Glomerular visceral epithelial cell (primary cell): ENCODE results near the gene AGTRAP.
A peak's percentile ranks its signal among the peaks of the same experiment; 100 is the strongest.

Source experiments
- DNase-seq: peaks from one replicate; pipeline ENCODE4 v3.0.0-alpha.2; 2016; ENCODE audit errors: extremely low spot score

AGTRAP gene, protein sequence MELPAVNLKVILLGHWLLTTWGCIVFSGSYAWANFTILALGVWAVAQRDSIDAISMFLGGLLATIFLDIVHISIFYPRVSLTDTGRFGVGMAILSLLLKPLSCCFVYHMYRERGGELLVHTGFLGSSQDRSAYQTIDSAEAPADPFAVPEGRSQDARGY

DNA sequence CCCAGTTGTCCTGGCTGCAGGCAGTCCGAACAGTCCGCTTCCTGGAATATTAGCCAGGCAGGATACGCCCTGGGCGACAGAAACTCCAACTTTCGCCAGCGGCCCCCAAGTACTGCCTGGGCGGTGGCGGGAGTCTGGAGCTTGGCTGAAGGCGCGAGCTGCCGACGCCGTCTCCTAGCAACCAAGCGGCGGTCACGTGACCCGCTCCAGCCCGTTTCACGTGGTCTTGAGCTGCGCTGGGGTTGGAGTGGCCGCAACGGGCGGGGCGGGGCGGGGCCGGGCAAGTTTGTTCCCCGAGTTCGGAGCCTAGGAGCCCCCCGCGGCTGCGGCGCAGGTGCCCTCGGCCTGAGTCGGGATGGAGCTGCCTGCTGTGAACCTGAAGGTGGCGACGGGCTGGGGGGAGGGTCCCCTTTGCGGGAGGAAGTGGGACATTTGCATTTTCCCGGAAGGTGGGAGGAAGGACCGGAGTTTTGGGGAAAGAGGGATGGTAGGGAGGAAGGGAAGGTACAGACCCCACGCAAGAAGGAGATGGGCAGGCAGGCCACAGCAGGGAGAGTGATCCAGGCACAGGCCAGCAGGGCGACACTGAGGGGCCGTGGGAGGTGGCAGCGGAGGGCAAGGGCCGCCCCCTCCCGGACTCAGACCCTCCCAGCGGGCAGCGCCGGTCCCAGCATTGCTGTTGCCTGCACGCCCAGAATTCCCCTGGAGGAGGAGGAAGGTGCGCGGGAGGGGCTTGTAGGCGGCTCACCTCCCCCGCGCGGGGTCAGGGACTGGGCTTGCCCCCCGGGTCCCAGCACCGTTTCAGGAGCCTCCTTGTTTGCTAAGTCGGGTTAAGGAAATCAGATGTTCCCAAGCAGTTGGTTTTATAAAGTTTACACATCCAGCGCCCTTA lies at the start of gene AGTRAP:
Gene AGTRAP, plus strand, starts transcription at position 283 of the 892 bp plus-strand sequence. Its CDS starts 73 bp downstream, at position 356.
- DNase-seq, result peak; percentile 88

DNA sequence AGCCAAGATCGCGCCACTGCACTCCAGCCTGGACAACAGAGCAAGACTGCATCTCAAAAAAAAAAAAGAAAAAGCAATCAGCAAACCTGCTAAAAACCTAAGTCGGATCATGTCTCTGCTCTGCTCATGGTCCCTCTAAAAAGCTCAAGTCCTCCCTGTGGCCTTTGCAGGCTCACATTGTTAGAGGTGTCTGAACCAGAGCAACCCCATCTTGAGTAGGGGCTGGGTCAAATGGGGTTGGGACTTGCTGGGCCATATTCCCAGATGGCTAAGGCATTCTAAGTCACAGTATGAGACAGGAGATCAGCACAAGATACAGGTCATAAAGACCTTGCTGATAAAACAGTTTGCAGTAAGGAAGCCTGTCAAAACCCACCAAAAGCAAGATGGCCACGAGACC lies 47.4 kb upstream of the AGTRAP start:
- DNase-seq, result no peak

GRCh38 chr1:11690397-11691301 lies 45.3 kb upstream of the AGTRAP start:
- DNase-seq, result no peak

DNA sequence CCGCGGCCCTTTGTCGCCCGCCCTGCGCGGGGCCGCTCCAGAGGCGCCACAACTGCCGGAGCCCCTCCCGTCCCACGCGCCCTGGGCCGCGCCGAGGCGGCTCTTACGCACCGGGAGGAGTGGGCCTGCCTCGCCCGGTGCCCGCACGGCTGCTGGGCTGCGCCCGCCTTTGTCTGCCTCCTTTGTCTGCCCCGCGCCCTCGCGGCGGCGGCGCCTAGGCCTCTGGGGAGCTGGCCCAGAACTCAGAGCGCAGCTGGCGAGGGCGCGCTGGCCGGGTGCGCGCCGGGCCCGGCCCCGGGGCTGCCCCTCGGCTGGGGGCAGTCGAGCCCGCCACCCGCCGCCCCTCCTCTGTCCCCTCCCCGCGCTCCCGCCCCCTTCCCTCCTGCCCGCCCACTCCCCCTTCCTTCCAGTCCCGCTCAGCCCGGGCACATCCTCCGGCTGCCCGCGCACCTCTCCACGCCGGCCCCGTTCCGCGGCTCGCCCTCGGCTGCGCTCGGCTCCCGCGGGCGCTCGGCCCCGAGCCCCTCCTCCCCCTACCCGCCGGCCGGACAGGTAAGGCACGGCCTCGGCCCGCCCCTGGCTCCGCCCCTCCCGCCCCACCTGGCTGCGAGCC lies 44.5 kb upstream of the AGTRAP start, which contains the start of gene DRAXIN:
Gene DRAXIN, plus strand, starts transcription at position 409 of the 613 bp plus-strand sequence. CDS start 14,549 bp downstream, outside the sequence.
- no peak for DNase-seq

DNA sequence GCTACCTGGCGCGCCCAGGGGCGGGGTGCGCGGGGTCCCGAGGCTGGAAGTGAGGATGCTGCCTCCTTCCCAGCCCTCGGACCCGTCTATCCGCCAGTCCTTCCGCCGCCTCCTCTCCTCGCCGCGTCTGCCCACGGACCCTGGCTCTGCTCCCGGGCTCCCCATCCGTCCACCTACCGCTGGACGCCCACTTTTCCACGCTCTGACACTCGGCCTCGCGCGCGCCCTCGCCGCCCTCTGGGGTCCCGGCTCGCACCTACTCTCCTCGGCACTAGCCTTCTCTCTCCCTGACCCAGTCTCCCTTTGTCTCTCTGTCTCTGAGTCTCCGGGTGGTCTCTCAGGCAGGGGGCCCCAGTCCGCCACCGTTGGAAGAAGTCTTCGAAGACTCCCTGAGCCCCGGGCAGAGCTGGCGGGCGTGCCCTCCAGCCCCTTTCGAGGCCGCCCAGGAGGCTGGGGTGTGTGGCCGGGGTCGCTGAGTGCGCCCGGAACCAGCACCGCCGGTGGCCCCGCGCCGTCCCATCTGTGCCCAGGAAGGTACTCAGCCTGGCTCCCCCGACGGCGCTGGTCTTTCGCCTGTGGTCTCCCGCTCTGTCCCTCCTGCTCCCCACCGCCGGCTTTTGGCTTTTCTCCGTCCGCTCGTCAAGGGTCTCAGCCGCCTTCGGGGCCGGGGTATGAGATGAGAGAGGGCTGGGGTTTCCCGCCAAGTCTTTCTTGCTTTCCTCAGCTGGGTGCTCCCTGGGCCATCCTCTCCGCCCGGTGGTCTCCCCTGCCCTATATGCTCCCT lies 43.8 kb upstream of the AGTRAP start:
- DNase-seq, result no peak

GRCh38 chr1:11693024-11693590 lies 42.8 kb upstream of the AGTRAP start:
- DNase-seq, result peak; percentile 88

GRCh38 chr1:11693917-11694316 lies 42.0 kb upstream of the AGTRAP start:
- no peak for DNase-seq

DNA sequence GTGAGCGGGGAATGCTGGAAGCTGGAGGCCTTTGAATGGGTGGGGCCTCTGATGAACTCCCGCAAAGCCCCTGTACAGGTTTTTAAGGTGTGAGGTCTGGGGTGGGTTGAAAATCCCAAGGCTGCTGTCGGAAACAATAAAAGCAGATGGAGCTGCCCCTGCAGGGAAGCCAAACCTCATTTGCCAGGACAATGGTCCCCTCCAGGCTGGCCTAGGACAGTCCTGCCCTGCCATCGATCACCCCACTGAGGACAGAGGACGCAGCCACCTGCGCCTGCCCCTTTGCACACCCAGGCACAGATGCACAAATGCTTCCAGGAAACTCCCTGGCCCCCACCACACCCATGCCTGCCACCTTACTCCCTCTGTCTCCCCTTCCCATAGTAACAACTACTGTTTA lies 40.1 kb upstream of the AGTRAP start:
- no peak for DNase-seq

DNA sequence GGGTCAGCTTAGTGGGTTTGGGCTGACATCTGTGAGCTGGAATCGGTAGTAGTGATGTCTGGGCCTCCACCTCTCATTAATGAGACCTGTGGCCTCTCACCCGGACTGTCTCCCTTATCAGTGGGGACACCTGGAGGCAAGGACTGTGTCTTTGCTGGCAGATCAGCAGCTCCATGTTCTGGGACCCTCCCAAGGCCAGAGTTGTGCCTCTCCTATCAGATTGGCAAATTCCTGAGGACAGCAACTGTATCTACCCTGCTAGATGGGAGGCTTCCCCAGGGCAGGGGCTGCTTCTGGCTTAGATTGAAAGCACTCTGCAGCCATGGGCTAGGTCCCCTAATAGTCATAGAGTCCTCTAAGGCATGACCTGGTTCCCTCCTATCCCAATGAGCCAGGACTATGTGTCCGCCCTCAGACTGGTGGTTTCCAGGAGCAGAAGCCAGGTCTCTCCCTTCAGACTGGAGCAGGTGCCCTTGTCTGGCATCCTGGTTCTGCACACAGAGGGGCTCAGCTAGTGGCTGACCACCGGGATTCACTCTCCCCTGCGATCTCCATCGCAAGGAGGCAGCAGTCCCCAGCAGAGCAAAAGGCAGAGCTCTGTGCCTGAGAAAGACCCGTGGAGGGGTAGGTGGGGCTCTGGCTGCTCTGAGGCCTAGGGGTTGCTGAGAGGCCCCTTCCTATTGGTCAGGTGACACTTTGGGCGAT lies 38.6 kb upstream of the AGTRAP start:
- no peak for DNase-seq

- no peak for DNase-seq
These were observed 38.1 kb upstream of the AGTRAP start for GRCh38 chr1:11697893-11698210.

DNA sequence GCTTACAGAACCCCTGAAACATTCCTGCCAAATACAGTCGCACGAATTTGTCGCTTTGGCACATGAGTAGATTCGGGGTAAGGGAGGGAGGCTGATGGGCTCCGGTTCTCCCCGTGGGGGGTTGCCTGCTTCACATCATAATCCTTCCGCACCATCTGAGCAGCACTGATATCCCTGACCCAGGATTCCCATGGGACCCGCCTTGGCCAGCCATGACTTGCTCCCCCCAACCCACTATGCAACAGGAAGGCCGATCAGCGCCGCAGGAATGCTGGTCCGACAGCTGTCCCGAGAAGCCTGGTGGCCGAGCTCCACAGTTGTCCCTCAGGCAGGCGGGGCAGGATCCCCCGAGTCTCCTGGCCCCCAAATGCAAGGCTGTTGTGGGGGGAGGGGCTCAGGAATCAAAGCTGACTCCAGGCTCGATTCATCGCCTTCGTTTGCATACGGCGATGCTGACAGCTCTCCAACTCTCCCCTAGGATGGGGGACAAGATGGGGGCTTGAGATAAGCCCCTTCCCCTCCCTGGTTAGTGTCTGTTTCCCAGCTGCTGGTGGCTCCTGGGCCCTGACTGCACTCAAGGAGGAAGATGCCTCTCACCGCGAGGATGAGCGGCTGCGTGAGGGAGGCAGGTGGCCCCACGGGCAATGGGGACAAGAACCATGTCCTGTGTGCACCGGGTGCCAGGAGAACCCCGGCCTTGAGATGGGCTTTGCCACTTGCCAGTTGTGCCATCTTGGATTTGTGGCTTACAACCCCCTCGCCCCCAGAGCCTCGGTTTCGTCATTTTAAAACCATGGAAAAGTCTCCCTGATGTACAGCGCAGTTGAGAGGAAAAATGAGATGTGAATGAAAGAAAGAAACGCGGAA lies 35.1 kb upstream of the AGTRAP start:
- DNase-seq, result no peak

GRCh38 chr1:11701551-11701961 lies 34.4 kb upstream of the AGTRAP start:
- DNase-seq, result no peak

GRCh38 chr1:11701981-11702803 lies 33.7 kb upstream of the AGTRAP start:
- no peak for DNase-seq

GRCh38 chr1:11703357-11704193 lies 32.4 kb upstream of the AGTRAP start:
- DNase-seq, result no peak

GRCh38 chr1:11704194-11704529 lies 31.8 kb upstream of the AGTRAP start:
- no peak for DNase-seq

- no peak for DNase-seq
These were observed 31.1 kb upstream of the AGTRAP start for GRCh38 chr1:11704691-11705475.

DNA sequence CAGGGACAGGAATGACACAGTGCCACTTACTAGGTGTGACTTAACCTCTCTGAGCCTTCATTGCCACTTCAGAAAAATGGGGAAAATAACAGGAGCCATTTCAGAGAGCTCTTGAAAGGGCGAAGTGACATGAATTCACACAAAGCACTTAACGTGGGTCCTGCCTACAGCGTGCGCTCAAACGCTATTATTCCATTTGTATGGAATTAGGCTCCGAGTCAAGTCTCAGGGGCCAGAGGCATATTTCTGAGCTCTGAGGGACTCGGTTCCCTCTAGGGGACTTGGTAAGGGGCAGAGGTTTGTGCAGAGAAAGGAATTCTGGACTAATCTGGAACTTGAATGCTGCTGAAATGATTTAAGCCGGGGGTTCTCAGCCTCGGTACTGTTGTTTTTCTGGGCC lies 30.3 kb upstream of the AGTRAP start:
- no peak for DNase-seq
